ACC112 (cell line): ENCODE measurements around the gene PFN3.

Source experiments
- H2AFZ ChIP-seq: fragments of 200-600 bp; sonication (generic); one replicate; pipeline ENCODE4 v1.6.0; 2017; ENCODE audit warnings: antibody characterized with exemption, low read length; ENCODE audit not compliant: unreplicated experiment
- H3K27ac ChIP-seq: fragments of 200-600 bp; sonication (generic); 2 replicates; pipeline ENCODE4 v1.5.1; 2014; ENCODE audit warnings: low read depth, mild to moderate bottlenecking, antibody characterized with exemption, low read length, moderate library complexity
- H3K27me3 ChIP-seq: fragments of 200-600 bp; sonication (generic); 2 replicates; pipeline ENCODE4 v1.6.1; 2014; ENCODE audit warnings: mild to moderate bottlenecking, antibody characterized with exemption, low read length, moderate library complexity, mixed read lengths; ENCODE audit not compliant: insufficient read depth
- H3K36me3 ChIP-seq: fragments of 200-600 bp; sonication (generic); 2 replicates; pipeline ENCODE4 v1.6.1; 2016; ENCODE audit warnings: mild to moderate bottlenecking, antibody characterized with exemption, low read length, moderate library complexity, mixed read lengths; ENCODE audit not compliant: insufficient read depth
- H3K4me1 ChIP-seq: fragments of 200-600 bp; sonication (generic); one replicate; pipeline ENCODE4 v1.6.1; 2016; ENCODE audit warnings: low read length, mixed read lengths; ENCODE audit not compliant: insufficient read depth, unreplicated experiment, control insufficient read depth
- H3K4me3 ChIP-seq: fragments of 200-600 bp; sonication (generic); 2 replicates; pipeline ENCODE4 v1.5.1; 2014; ENCODE audit warnings: mild to moderate bottlenecking, low read depth, low read length
- H3K79me2 ChIP-seq: fragments of 200-600 bp; sonication (generic); one replicate; pipeline ENCODE4 v1.6.0; 2016; ENCODE audit warnings: low read length; ENCODE audit not compliant: control insufficient read depth, unreplicated experiment, insufficient read depth

Gene PFN3

DNA sequence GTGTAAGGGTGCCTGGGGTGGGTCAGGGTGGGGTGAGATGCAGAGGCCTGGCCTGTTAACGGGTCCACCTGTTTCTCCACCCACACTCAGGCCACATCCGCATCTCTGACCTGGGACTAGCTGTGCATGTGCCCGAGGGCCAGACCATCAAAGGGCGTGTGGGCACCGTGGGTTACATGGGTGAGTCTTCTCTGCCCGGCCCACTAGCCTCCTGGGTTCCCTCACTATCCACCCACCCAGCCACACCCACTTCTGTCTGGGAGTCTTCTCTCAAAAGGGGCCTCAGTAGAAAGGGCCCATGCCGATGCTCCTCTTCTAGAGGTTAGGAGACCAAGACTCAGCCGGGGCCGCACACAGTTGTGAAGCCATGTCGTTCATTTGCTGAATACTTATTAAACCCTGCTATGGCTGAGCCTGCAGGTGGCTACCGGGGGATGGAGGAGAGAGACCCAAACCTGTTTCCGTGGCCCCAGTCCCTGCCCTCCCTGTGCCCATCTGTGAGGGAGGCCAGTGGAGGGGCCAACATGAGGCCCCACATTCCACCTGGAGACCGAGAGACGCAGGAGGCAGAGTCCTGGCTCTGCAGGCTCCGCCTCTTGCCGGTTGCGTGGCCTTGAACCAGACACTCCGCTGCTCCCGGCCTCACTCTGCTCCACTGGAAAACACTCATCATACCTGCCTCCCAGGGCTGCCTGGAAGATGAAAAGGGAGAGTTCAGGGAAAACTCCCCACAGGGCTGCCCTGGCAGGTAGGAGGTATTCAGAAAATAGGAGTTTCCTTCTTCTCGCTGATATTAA is 34.7 kb upstream of the PFN3 start:
- no peak overlapping the region for H2AFZ ChIP-seq
- no peaks in the 10 kb centered on the region for H3K79me2 ChIP-seq
- H3K36me3 ChIP-seq = peaks cover 9% of the 10 kb centered on the region; the same call in 1 of the 2 replicates
- no peaks in the 10 kb centered on the region for H3K27me3 ChIP-seq
- no peak overlapping the region for H3K4me3 ChIP-seq
- H3K27ac ChIP-seq = no peak overlapping the region
- no peaks in the 10 kb centered on the region for H3K4me1 ChIP-seq

DNA sequence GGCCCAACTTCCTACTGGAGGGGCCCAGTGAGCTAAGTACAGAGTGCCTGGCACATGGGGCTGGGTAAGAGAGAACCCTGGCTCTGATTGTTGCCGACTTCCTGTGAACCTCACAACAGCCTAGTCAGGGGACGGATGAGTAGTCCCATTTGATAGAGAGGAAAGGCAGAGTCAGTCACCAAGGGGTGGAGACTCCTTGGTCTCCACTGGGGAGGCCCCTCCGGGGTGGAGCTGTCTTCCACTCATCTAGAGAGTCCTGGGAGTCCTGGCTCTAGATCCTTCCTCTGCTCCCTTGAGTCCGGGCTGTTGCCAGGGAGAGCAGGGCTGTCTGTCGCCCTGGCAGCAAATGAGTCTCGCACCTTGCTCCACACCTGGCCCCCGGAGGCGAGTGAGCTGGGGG is 34.0 kb upstream of the PFN3 start:
- peaks cover 9% of the 10 kb centered on the region; the same call in 1 of the 2 replicates for H3K36me3 ChIP-seq

GRCh38 chr5:177433658-177434217 is 33.3 kb upstream of the PFN3 start:
- H3K4me3 ChIP-seq = no peak overlapping the region
- H3K27ac ChIP-seq = no peak overlapping the region
- peaks cover 6% of the 10 kb centered on the region for H3K79me2 ChIP-seq
- no peaks in the 10 kb centered on the region for H3K4me1 ChIP-seq
- peaks cover 9% of the 10 kb centered on the region; the same call in 1 of the 2 replicates for H3K36me3 ChIP-seq
- no peaks in the 10 kb centered on the region for H3K27me3 ChIP-seq
- H2AFZ ChIP-seq = no peak overlapping the region

More for the DNA sequence above, 34.0 kb upstream of the PFN3 start:
- H3K27me3 ChIP-seq = no peaks in the 10 kb centered on the region
- H2AFZ ChIP-seq = no peak overlapping the region
- H3K4me3 ChIP-seq = no peak overlapping the region
- no peaks in the 10 kb centered on the region for H3K4me1 ChIP-seq
- no peaks in the 10 kb centered on the region for H3K79me2 ChIP-seq
- no peak overlapping the region for H3K27ac ChIP-seq

- peaks cover 13% of the 10 kb centered on the region for H3K79me2 ChIP-seq
Measured at GRCh38 chr5:177432839-177433657, 32.6 kb upstream of the PFN3 start.

DNA sequence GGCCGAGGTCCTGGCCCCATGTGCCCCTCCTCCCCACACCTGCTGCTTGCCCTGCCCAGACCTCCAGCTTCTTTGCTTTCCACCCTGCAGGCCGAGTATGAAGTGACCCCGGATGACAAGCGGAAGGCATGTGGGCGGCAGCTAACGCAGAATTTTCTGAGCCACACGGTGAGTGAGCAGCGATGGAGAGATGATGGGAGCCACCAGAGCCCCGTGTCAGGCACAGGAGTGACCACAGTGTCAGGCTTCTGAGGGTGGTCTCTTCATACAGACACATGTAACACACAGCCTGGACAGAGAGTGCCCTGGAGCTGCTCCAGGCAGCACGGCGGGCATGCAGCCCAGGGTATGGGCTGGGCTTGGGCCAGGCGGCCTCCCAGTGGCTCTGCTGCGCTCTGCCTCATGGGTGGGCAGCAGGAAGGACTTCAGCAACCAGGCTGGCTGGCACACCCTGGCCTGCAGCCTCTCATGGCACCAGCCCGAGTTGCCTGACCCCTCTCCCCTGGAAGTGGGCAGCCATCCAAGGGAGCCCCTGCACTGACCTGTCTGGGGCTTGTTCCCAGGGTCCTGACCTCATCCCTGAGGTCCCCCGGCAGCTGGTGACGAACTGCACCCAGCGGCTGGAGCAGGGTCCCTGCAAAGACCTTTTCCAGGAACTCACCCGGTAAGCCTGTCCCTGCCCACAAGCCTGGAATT is 31.8 kb upstream of the PFN3 start:
- H3K4me1 ChIP-seq = peaks cover 11% of the 10 kb centered on the region
- no peak overlapping the region for H3K4me3 ChIP-seq
- H3K27ac ChIP-seq = no peak overlapping the region

More at GRCh38 chr5:177432839-177433657, 32.6 kb upstream of the PFN3 start:
- H3K4me3 ChIP-seq = no peak overlapping the region
- H3K27me3 ChIP-seq = no peaks in the 10 kb centered on the region
- no peak overlapping the region for H3K27ac ChIP-seq
- peaks cover 9% of the 10 kb centered on the region; the same call in 1 of the 2 replicates for H3K36me3 ChIP-seq
- peaks cover 4% of the 10 kb centered on the region for H3K4me1 ChIP-seq
- H2AFZ ChIP-seq = no peak overlapping the region

DNA sequence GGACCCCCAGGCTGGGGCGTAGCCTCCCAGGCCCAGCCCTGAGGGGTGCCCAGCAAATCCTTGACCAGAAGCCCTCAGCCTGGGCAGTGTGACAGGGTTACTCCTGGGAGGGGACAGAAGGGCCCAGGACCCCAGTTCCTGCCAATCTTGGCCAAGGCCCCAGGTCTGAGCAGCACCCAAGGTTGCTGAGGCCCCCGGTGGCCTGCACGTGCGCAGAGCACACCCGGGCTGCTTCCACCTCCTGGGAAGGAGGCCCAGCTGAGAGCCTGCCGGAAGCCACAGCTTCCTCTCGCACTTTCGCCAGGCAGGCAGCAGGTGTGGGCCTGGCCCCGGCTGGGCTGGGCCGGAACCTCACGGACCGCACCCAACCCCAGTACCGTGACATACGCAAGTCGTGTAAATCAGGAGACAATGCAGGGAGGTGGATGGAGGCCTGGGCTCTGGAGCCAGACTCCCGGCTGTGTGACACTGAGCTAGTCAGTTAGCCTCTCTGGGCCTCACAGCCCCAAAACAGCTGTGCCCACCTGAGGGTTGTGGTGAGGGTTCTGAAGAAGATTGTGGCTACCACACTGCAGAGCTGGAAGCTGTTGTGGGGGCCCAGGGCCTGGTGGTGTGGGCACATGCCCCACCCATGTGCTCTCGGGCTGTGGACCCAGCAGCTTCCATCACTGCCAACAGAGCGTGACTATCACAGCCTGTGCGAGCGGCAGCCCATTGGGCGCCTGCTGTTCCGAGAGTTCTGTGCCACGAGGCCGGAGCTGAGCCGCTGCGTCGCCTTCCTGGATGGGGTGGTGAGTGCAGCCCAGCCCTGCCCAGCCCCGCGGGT is 31.1 kb upstream of the PFN3 start:
- Histone ChIP-seq H3K79me2 (peaks cover 27% of the 10 kb centered on the region), H2AFZ (no peak overlapping the region), H3K27ac (no peak overlapping the region), H3K27me3 (no peaks in the 10 kb centered on the region), H3K4me1 (peaks cover 12% of the 10 kb centered on the region), H3K4me3 (no peak overlapping the region), H3K36me3 (peaks cover 9% of the 10 kb centered on the region; the same call in 1 of the 2 replicates)

More for the DNA sequence above, 31.8 kb upstream of the PFN3 start:
- H2AFZ ChIP-seq = no peak overlapping the region
- H3K36me3 ChIP-seq = peaks cover 9% of the 10 kb centered on the region; the same call in 1 of the 2 replicates
- H3K27me3 ChIP-seq = no peaks in the 10 kb centered on the region
- peaks cover 20% of the 10 kb centered on the region for H3K79me2 ChIP-seq

- Histone ChIP-seq H3K79me2 (peaks cover 27% of the 10 kb centered on the region), H2AFZ (no peak overlapping the region), H3K4me1 (peaks cover 12% of the 10 kb centered on the region), H3K36me3 (peaks cover 9% of the 10 kb centered on the region; the same call in 1 of the 2 replicates), H3K27me3 (no peaks in the 10 kb centered on the region), H3K4me3 (no peak overlapping the region), H3K27ac (no peak overlapping the region)
Measured at GRCh38 chr5:177430972-177431316, 30.5 kb upstream of the PFN3 start.

GRCh38 chr5:177430140-177430951 is 29.9 kb upstream of the PFN3 start:
- H3K79me2 ChIP-seq = peaks cover 27% of the 10 kb centered on the region
- H3K4me1 ChIP-seq = peaks cover 16% of the 10 kb centered on the region
- 0 out of 2 replicates have a peak, but pooled peaks cover 6% of the 10 kb centered on the region for H3K36me3 ChIP-seq
- no peak overlapping the region for H3K4me3 ChIP-seq
- H3K27me3 ChIP-seq = no peaks in the 10 kb centered on the region
- H3K27ac ChIP-seq = no peak overlapping the region
- no peak overlapping the region for H2AFZ ChIP-seq
